D341Med (cell line): ENCODE data around the gene MIAT.
"Not testable (repeated sequence)": the region's sequence is repeated elsewhere in the genome, so short reads cannot be mapped to it uniquely, and the experiment has no call there.

ENCODE experiments used
- DNase-seq: peaks from one replicate; pipeline ENCODE4 v3.0.0; 2012; ENCODE audit warnings: low spot score

The MIAT gene

GRCh38 chr22:26656891-26657851, at the start of gene MIAT:
MIAT (plus strand) TSS chr22:26657588.
- peak; percentile 71 for DNase-seq

GRCh38 chr22:26608129-26608528, 49.3 kb upstream of the MIAT start:
- DNase-seq, result no peak

GRCh38 chr22:26609287-26609686, 48.1 kb upstream of the MIAT start:
- DNase-seq, result no peak

GRCh38 chr22:26610072-26610958, 47.1 kb upstream of the MIAT start:
- DNase-seq, result no peak

- no peak for DNase-seq
Observed at GRCh38 chr22:26610996-26611395, 46.4 kb upstream of the MIAT start.

- DNase-seq, result no peak
Observed at GRCh38 chr22:26612652-26613051, 44.7 kb upstream of the MIAT start.

- DNase-seq, result not testable (repeated sequence)
Observed at GRCh38 chr22:26613753-26614152, 43.6 kb upstream of the MIAT start.

- no peak for DNase-seq
Observed at GRCh38 chr22:26614322-26614721, 43.1 kb upstream of the MIAT start.

- DNase-seq, result no peak
Observed at GRCh38 chr22:26615149-26615548, 42.2 kb upstream of the MIAT start.

- no peak for DNase-seq
Observed at GRCh38 chr22:26615830-26616435, 41.5 kb upstream of the MIAT start.

- DNase-seq, result no peak
Observed at GRCh38 chr22:26616650-26617049, 40.7 kb upstream of the MIAT start.

- DNase-seq, result no peak
Observed at GRCh38 chr22:26617271-26618199, 39.9 kb upstream of the MIAT start, which contains the start of gene CRYBB1. CRYBB1 (minus strand) TSS chr22:26618027; CDS start chr22:26616319, 1,708 bp downstream.

GRCh38 chr22:26618455-26618854, 38.9 kb upstream of the MIAT start:
- DNase-seq, result no peak

- DNase-seq, result no peak
Observed at GRCh38 chr22:26619510-26619909, 37.9 kb upstream of the MIAT start.

GRCh38 chr22:26620197-26620596, 37.2 kb upstream of the MIAT start:
- DNase-seq, result no peak

GRCh38 chr22:26621663-26622062, 35.7 kb upstream of the MIAT start, which contains the start of gene CRYBA4:
CRYBA4 (plus strand) TSS chr22:26621963; CDS start chr22:26622597, 634 bp downstream.
- no peak for DNase-seq

- no peak for DNase-seq
Observed at GRCh38 chr22:26623984-26624383, 33.4 kb upstream of the MIAT start.

GRCh38 chr22:26624803-26625202, 32.6 kb upstream of the MIAT start:
- DNase-seq, result no peak

- no peak for DNase-seq
Observed at GRCh38 chr22:26629988-26630761, 27.2 kb upstream of the MIAT start.

GRCh38 chr22:26631282-26631681, 26.1 kb upstream of the MIAT start:
- DNase-seq, result no peak
